Activated CD4-positive, CD25-positive, alpha-beta regulatory T cell (primary cell): Measurements from ENCODE around the gene KCNC3.
A peak's percentile ranks its signal among the peaks of the same experiment; 100 is the strongest.

Experiments used
- DNase-seq, 4 experiments: peaks; one replicate each; lab custom pipeline; 2025; lab: John Stamatoyannopoulos, UW

The KCNC3 gene

GRCh38 chr19:50329146-50329925 lies at the start of gene KCNC3:
TSS of gene KCNC3 (minus strand) at chr19:50329377. CDS start at chr19:50329082, 295 bp downstream.
- peak; percentile 90 to 97 (median 94) for DNase-seq

DNA sequence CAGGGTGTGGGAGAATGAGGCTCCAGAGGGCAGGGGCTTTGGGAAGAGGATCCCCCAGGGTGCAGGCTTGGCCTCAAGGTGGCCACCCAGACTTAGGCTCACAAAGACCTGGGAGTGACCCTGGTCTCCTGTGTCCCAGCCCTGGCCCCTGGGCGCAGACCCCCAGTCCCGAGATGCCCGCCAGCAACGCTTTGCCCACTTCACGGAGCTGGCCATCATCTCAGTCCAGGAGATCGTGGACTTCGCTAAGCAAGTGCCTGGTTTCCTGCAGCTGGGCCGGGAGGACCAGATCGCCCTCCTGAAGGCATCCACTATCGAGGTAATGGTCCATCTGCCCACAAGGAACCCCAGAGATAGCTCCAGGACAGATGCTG lies 49.7 kb upstream of the KCNC3 start:
- DNase-seq, result no peak

- DNase-seq, result no peak
Observed at GRCh38 chr19:50378169-50378862, 49.1 kb upstream of the KCNC3 start.

DNA sequence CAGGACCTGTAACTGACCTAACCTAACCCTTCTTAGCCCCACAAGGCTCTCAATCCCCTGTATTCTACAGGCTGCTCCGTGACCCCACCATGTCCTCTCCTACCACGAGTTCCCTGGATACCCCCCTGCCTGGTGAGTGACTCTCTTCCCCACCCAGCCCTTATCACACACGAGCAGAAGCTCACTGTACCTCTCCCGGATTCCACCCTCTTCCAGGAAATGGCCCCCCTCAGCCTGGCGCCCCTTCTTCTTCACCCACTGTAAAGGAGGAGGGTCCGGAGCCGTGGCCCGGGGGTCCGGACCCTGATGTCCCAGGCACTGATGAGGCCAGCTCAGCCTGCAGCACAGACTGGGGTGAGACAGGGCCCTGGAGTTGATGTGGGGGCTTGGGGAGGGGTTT lies 48.3 kb upstream of the KCNC3 start:
- no peak for DNase-seq

- DNase-seq, result peak in 2 of 4 experiments; percentile 35 to 37
Observed at GRCh38 chr19:50377051-50377461, 47.9 kb upstream of the KCNC3 start.

- peak; percentile 85 to 88 (median 86) for DNase-seq
Observed at GRCh38 chr19:50376166-50377050, 47.2 kb upstream of the KCNC3 start, which contains the start of gene NR1H2. TSS of gene NR1H2 (plus strand) at chr19:50376457. CDS start at chr19:50377606, 1,149 bp downstream.

GRCh38 chr19:50371914-50372475 lies 42.8 kb upstream of the KCNC3 start:
- DNase-seq, result no peak

- DNase-seq, result peak; percentile 31 to 65 (median 46)
Observed at GRCh38 chr19:50368649-50369570, 39.7 kb upstream of the KCNC3 start.

- no peak for DNase-seq
Observed at GRCh38 chr19:50365434-50366306, 36.5 kb upstream of the KCNC3 start, which contains the start of gene NAPSA. TSS of gene NAPSA (minus strand) at chr19:50365639. CDS start at chr19:50365621, 18 bp downstream.

DNA sequence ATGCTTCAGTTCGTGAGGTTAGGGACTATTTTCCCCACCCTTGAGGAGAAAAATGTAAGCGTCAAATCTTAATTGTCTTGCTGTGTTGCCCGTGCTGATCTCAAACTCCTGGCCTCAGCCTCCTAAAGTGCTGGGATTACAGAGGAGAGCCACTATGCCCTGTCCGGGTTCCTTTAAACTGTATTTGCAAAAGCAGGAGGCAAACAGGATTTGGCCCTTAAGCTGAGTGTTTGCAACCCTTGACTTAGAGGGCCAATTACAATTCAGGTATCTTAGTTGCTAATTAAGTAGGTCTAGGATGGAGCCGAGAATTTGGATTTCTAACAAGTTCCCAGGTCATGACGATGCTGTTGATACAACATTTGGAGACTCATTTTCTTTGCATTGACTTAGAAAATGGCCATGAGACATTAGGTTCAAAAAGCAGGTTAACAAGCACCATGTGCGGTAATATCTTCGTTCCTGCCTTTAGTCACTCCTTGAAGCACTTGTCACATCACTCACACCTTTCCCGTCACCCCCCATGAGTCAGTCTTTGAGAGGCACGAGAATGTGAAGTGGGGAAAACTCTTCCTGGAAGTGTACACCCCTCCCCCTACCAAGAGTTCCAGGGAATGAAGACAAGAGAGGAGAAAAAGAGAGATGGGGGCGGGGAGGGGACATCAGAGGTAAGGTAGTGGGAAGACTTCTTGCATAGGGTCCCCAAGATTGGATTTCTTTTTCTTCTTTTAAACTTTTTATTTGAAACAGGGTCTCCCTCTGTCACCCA lies 33.7 kb upstream of the KCNC3 start:
- DNase-seq, result no peak

DNA sequence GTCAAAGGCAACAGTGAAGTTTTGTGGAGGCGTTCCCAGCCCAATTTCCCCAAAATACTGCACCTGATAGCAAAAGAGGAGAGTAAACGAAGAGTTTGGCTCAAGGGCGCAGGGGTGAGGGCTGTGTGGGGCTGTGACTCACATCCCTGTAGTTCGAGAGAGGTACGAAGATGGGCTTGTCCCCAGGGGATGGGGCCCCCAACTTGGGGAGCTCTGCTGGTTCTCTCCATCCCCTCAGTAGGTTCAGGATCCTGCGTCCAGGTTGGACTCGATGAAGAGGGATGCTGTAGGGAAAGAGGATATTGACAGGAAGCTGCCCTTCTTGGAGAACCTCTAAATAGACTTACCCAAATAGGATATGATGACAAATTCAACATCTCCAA lies 32.8 kb upstream of the KCNC3 start:
- no peak for DNase-seq

DNA sequence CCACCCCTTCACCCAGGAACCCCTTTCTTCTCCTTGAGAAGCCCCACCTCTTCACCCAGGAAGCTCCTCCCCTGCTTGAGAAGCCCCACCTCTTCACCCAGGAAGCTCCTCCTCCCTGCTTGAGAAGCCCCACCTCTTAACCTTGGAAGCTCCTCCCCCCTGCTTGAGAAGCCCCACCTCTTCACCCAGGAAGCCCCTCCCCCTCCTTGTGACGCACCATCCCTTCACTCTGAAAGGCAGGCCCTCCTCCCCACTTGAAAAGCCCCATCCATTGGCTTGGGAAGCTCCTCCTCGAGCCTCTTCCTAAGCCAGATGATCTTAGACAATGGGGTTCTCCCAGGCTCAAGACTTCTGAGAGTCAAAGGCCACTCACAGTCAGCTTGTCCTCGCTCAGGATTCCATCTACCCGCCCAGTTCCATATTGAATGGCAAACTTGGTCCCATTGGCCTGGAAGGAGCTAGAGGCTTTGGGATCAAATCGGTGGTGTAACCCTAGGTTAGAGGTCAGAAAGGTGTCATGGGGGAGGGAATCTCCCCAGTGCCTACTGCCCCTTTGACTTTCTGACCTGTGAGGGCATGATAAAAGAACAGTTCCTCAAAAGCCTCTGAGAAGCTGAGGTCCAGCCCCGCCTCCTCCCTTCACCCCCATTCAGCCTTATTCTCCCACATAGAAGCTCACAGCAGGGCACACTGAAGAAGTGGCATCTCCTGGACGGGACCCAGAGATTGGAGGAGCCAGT lies 32.3 kb upstream of the KCNC3 start:
- no peak for DNase-seq

GRCh38 chr19:50359328-50359818 lies 30.2 kb upstream of the KCNC3 start:
- no peak for DNase-seq

GRCh38 chr19:50358483-50359327 lies 29.5 kb upstream of the KCNC3 start:
- peak; percentile 39 to 58 (median 47) for DNase-seq

GRCh38 chr19:50357178-50358100 lies 28.3 kb upstream of the KCNC3 start:
- DNase-seq, result peak; percentile 59 to 78 (median 73)

- DNase-seq, result no peak
Observed at GRCh38 chr19:50356691-50357177, 27.6 kb upstream of the KCNC3 start.
